ENCODE measurements around the gene NTRK2.

NTRK2 gene

DNA sequence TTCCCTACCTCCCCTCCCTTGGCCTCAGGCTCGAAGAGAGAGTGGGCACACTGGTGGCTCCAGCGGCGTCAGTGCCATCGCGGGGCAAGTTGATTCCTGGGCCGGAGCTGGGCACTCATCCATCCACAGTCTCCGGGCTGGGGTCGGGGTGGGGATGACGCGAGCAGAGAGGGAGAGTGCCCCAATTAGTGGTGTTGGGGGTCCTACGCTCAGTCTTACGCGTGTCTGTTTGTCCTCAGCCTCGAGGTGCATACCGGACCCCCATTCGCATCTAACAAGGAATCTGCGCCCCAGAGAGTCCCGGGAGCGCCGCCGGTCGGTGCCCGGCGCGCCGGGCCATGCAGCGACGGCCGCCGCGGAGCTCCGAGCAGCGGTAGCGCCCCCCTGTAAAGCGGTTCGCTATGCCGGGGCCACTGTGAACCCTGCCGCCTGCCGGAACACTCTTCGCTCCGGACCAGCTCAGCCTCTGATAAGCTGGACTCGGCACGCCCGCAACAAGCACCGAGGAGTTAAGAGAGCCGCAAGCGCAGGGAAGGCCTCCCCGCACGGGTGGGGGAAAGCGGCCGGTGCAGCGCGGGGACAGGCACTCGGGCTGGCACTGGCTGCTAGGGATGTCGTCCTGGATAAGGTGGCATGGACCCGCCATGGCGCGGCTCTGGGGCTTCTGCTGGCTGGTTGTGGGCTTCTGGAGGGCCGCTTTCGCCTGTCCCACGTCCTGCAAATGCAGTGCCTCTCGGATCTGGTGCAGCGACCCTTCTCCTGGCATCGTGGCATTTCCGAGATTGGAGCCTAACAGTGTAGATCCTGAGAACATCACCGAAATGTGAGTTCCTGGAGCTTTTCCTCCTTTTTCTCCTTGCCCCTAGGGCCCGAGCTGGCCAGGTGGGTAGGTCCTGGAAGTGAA lies 861 bp downstream of the NTRK2 start:
- H3K27me3 Mint-ChIP-seq, result peaks cover 58% of the 10 kb centered on the region
- no peak for DNase-seq
- peaks cover 5% of the 10 kb centered on the region for H3K4me1 Mint-ChIP-seq
- H3K27ac Mint-ChIP-seq, result no peak overlapping the region
- no peak overlapping the region for H3K4me3 Mint-ChIP-seq
- H3K9me3 Mint-ChIP-seq, result no peaks in the 10 kb centered on the region
- CTCF ChIA-PET, result no interaction called here
- H3K36me3 Mint-ChIP-seq, result no peaks in the 10 kb centered on the region

DNA sequence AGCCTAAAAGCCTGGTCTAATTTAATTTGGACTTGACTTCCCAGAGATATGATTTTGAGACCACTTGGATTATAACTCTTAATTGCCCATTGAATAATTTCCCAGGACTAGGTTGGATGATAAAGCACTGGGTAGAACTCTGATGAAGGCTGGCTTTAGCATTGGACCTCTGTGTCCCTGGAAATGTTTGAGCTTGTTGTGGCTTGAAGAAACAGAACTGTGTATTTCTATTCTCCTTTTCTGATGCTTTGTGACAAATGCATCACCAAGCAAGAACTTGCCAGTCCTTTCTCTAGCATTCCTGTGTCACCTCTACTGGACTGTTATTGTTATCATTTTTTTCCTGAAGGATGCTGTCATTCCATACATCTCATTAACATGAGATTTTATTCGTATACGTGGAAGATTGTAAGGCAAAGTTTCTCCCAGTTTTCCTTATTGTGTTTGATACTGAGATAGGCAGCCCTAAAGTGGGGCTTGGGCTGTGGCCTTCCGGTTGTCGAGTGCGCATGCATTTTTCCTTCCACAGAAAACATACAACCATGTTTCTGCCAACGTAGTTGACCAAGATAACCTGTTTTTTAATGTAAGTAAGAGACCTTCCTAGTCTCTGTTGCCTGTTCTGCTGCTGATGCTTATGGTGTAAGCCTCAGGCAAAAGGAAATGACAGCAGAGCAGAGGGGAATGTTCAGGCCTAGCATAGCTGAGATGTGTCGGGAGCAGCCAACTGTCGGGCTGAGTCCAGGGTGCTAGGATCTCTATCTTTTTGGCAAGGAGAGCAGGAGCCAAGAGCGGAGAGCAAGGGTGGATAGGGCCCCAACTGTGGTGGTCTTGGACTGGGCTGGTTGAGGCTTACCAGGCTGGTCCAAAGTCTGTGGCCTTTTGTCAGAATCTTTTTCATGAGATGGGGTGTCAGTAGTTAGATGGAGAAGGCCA lies 2.3 kb downstream of the NTRK2 start:
- no peak for DNase-seq
- no peak overlapping the region for H3K27ac Mint-ChIP-seq
- no peak overlapping the region for H3K4me3 Mint-ChIP-seq
- CTCF ChIA-PET, result no interaction called here
- no peaks in the 10 kb centered on the region for H3K36me3 Mint-ChIP-seq
- peaks cover 5% of the 10 kb centered on the region for H3K4me1 Mint-ChIP-seq
- H3K9me3 Mint-ChIP-seq, result no peaks in the 10 kb centered on the region
- H3K27me3 Mint-ChIP-seq, result peaks cover 52% of the 10 kb centered on the region

- H3K9me3 Mint-ChIP-seq, result no peaks in the 10 kb centered on the region
- no peak overlapping the region for H3K27ac Mint-ChIP-seq
- peaks cover 35% of the 10 kb centered on the region for H3K27me3 Mint-ChIP-seq
- no peak overlapping the region for H3K4me3 Mint-ChIP-seq
- CTCF ChIA-PET, result no interaction called here
- H3K36me3 Mint-ChIP-seq, result no peaks in the 10 kb centered on the region
- peaks cover 1% of the 10 kb centered on the region for H3K4me1 Mint-ChIP-seq
- no peak for DNase-seq
Observed at GRCh38 chr9:84673806-84674205, 4.3 kb downstream of the NTRK2 start.

DNA sequence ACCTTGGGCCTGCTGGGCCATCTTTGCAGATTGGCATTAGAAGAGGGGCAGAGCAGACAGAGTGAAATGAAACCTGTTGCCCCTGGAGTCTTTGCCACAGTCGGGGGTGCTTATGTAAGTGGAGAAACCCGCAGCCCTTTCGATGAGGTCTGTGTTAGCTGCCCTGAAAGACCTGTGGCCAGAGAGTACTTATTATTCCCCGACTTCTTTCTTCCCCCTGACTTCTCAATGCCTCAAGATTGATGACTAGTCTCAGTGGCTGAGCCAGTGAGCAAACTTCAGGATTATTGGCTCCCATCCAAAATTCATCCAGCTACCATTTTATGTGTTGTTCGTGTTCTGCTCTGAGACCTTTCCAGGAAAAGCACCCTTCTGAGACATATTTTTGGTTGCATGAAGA lies 7.6 kb downstream of the NTRK2 start:
- Mint-ChIP-seq H3K27ac (no peak overlapping the region), H3K4me1 (no peaks in the 10 kb centered on the region), H3K4me3 (no peak overlapping the region), H3K9me3 (no peaks in the 10 kb centered on the region), H3K36me3 (no peaks in the 10 kb centered on the region), H3K27me3 (peaks cover 5% of the 10 kb centered on the region)
- CTCF ChIA-PET, result no interaction called here
- no peak for DNase-seq

- no peak for DNase-seq
- Mint-ChIP-seq H3K27me3 (no peaks in the 10 kb centered on the region), H3K27ac (no peak overlapping the region), H3K36me3 (no peaks in the 10 kb centered on the region), H3K4me3 (no peak overlapping the region), H3K4me1 (no peaks in the 10 kb centered on the region), H3K9me3 (no peaks in the 10 kb centered on the region)
- CTCF ChIA-PET, result no interaction called here
Observed at GRCh38 chr9:84679571-84679970, 10.0 kb downstream of the NTRK2 start.

GRCh38 chr9:84681516-84682285 lies 12.2 kb downstream of the NTRK2 start:
- Mint-ChIP-seq H3K27me3 (no peaks in the 10 kb centered on the region), H3K9me3 (no peaks in the 10 kb centered on the region), H3K36me3 (no peaks in the 10 kb centered on the region), H3K4me3 (no peak overlapping the region), H3K27ac (no peak overlapping the region), H3K4me1 (no peaks in the 10 kb centered on the region)
- no peak for DNase-seq
- CTCF ChIA-PET, result no interaction called here

DNA sequence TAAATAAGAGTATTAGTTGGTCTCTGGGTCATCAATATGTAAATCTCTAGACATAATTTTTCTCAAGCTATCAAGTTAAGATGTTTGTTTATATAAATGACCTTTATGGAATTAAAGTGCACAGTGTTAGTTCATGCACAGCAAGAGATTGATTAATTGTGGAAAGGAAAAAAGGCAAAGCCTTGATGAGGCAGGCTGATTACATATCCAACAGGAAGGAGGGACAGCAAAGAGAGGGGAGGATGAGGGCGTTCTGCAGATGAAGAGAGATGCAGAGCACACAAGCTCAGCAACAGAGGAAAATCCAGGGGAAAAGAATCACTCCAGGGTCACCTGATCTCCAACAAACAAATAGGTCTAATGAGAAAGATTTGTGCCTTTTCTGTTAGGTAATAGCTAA lies 16.5 kb downstream of the NTRK2 start:
- no peak for DNase-seq
- Mint-ChIP-seq H3K9me3 (no peaks in the 10 kb centered on the region), H3K27me3 (no peaks in the 10 kb centered on the region), H3K4me1 (no peaks in the 10 kb centered on the region), H3K4me3 (no peak overlapping the region), H3K36me3 (no peaks in the 10 kb centered on the region), H3K27ac (no peak overlapping the region)
- CTCF ChIA-PET, result no interaction called here

DNA sequence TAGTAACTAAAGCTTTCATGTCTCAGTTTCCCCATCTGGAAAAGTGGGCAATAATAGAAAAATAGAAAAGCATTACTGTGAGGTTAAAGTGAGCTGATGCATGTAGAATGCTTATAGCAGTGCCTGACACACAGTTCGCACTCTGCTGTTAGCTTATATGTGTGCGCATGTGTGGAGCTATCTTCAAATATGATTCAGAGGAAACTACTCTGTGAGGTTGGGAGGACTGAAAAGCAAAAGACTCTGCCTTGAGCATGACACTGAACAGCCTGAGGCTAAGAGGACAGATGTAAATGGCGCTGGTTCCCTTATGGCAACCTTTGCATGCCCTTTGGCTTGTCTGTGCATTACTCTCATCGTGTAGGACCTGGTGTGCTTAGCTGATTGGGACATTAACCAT lies 19.4 kb downstream of the NTRK2 start:
- Mint-ChIP-seq H3K4me1 (no peaks in the 10 kb centered on the region), H3K9me3 (no peaks in the 10 kb centered on the region), H3K27me3 (no peaks in the 10 kb centered on the region), H3K36me3 (no peaks in the 10 kb centered on the region), H3K27ac (no peak overlapping the region), H3K4me3 (no peak overlapping the region)
- CTCF ChIA-PET, result no interaction called here
- DNase-seq, result no peak

DNA sequence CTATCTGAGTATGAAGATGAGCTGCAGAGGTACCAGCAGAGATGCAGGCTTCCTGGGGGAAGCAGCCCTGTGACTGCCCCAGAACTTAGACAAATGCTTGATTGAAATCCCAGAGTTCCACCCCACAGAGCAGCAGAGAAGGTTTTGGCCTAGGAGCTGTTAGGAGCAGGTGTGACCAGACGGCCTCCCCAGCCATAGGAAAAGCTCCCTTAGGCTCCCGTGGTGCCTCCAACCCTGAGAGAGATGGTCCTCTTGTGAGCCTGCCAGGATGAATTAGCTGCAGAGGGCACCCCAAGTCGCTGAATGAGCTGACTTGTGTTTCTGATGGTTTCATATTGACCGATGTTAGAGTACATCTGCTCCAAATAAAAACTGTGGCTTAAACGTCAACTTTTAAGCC lies 22.1 kb downstream of the NTRK2 start:
- no peak for DNase-seq
- H3K4me1 Mint-ChIP-seq, result no peaks in the 10 kb centered on the region
- CTCF ChIA-PET, result interaction anchor here (0.6 kb wide), 1 partner anchor 94 kb away, joined by 3 read pairs; no protein-coding TSS in a partner anchor
- no peak overlapping the region for H3K4me3 Mint-ChIP-seq
- no peaks in the 10 kb centered on the region for H3K27me3 Mint-ChIP-seq
- no peaks in the 10 kb centered on the region for H3K9me3 Mint-ChIP-seq
- H3K27ac Mint-ChIP-seq, result no peak overlapping the region
- no peaks in the 10 kb centered on the region for H3K36me3 Mint-ChIP-seq

- Mint-ChIP-seq H3K36me3 (no peaks in the 10 kb centered on the region), H3K27me3 (no peaks in the 10 kb centered on the region), H3K9me3 (no peaks in the 10 kb centered on the region), H3K27ac (no peak overlapping the region), H3K4me1 (no peaks in the 10 kb centered on the region), H3K4me3 (no peak overlapping the region)
- CTCF ChIA-PET, result interaction anchor here (0.6 to 0.9 kb wide), 2 partner anchors 88 to 762 kb away, joined by 3 read pairs; no protein-coding TSS in a partner anchor
- DNase-seq, result no peak
Observed at GRCh38 chr9:84694248-84694647, 24.7 kb downstream of the NTRK2 start.

DNA sequence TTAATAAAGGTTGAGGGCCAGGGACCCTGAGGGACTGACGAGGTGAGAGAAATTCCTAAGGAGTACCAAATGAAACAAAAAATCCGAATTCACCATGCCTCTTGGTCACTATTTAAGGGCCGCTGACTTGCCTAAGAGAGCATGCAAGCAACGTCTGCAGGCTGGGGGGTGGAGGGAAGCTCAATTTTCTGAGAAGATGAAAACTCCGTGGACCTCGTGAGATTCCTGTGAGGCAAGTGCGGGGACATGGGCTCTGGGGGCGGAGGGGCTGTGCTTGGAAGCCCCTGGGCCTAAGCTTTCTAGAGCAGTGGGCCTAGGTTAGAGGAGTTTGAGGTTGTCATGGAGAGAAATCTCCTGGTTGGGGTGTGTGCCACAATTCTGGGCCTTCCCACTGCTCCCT lies 27.5 kb downstream of the NTRK2 start:
- no peaks in the 10 kb centered on the region for H3K4me1 Mint-ChIP-seq
- DNase-seq, result no peak
- H3K27ac Mint-ChIP-seq, result no peak overlapping the region
- H3K36me3 Mint-ChIP-seq, result no peaks in the 10 kb centered on the region
- no peak overlapping the region for H3K4me3 Mint-ChIP-seq
- H3K9me3 Mint-ChIP-seq, result no peaks in the 10 kb centered on the region
- CTCF ChIA-PET, result interaction anchor here (1.3 to 4.4 kb wide), 3 partner anchors 12 to 252 kb away, joined by 4 to 36 read pairs (median 4); no protein-coding TSS in a partner anchor
- peaks cover 4% of the 10 kb centered on the region for H3K27me3 Mint-ChIP-seq

DNA sequence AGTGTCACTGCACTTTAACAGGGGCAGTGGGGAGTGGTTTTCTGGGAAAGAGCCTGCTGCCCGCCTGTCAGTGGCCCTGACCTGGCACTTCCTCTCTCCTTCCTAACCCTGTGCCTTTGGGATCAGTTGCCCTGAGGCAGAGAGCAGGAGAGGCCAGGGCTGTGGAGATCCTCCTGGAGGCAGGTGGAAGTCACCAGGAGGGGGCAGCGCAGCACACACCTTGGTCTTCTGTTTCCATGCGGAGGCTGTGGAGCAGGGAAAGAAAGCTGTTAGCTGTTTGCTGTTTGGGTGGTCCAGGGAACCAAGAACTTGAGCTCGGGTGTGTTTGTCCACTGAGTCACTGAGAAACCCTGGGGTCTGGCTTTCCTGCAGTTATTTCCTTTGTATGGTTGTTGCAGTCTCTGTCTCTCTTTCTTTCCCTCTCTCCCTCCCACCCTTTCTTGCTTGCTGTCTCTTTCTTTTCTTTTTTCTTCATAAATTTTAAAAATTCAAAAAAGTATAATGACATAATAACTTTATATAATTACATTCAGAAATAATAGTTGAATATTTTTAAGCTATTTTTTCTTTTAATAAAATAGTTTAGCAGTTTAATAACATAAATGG lies 28.1 kb downstream of the NTRK2 start:
- H3K36me3 Mint-ChIP-seq, result no peaks in the 10 kb centered on the region
- H3K9me3 Mint-ChIP-seq, result no peaks in the 10 kb centered on the region
- peaks cover 4% of the 10 kb centered on the region for H3K27me3 Mint-ChIP-seq
- H3K27ac Mint-ChIP-seq, result no peak overlapping the region
- H3K4me3 Mint-ChIP-seq, result no peak overlapping the region
- DNase-seq, result peak; percentile 49
- CTCF ChIA-PET, result interaction anchor here (0.6 to 4.4 kb wide), 8 partner anchors 12 to 1103 kb away, joined by 3 to 36 read pairs (median 3); no protein-coding TSS in a partner anchor
- H3K4me1 Mint-ChIP-seq, result no peaks in the 10 kb centered on the region

GRCh38 chr9:84698323-84698722 lies 28.8 kb downstream of the NTRK2 start:
- no peak for DNase-seq
- no peaks in the 10 kb centered on the region for H3K9me3 Mint-ChIP-seq
- H3K4me1 Mint-ChIP-seq, result no peaks in the 10 kb centered on the region
- H3K27me3 Mint-ChIP-seq, result peaks cover 4% of the 10 kb centered on the region
- CTCF ChIA-PET, result interaction anchor here (0.6 to 4.4 kb wide), 7 partner anchors 11 to 912 kb away, joined by 3 to 36 read pairs (median 3); no protein-coding TSS in a partner anchor
- no peak overlapping the region for H3K27ac Mint-ChIP-seq
- no peaks in the 10 kb centered on the region for H3K36me3 Mint-ChIP-seq
- H3K4me3 Mint-ChIP-seq, result no peak overlapping the region

All from activated naive CD4-positive, alpha-beta T cell treated with anti-CD3 and anti-CD28 coated beads, Interleukin-2, amount 10 ng/mL, durations not matched to agents 7 days and 5 days (primary cell).